H1 (cell line): ENCODE results near the gene HIP1. TPM values are rescaled to one million over a fixed set of nuclear protein-coding genes. Genes with fewer than 3 reads are reported as not detected.

Experiments used
- CTCF ChIA-PET: fragments of 300-600 bp; sonication (Branson Sonifier 250); formaldehyde crosslinking; loops from one replicate; lab custom pipeline; 2021; ENCODE audit not compliant: partially characterized antibody; lab: Charles Lee
- POLR2A ChIA-PET: fragments of 300-600 bp; sonication (Branson Sonifier 250); formaldehyde crosslinking; loops from one replicate; lab custom pipeline; 2021; ENCODE audit warnings: inconsistent platforms; ENCODE audit not compliant: partially characterized antibody; lab: Charles Lee
- DNase-seq, 2 experiments: peaks; one replicate each; pipeline versions ENCODE4 v3.0.0 to v3.0.0-alpha.2; 2010 to 2022; ENCODE audit warnings: low spot score in 2 of 2, low read depth in 1 of 2, mixed read lengths in 1 of 2
- FAIRE-seq: peaks from 2 replicates; lab custom pipeline; 2011; peaks lifted over from hg19 to GRCh38; lab: Jason Lieb, UNC
- H2AFZ ChIP-seq: 2 replicates; pipeline ENCODE4 v1.8.1; 2012; ENCODE audit warnings: low read length, inconsistent platforms
- H2AK5ac ChIP-seq: 2 replicates; pipeline ENCODE4 v1.6.1; 2013; ENCODE audit warnings: low read depth, low read length
- H2BK120ac ChIP-seq: replicated peaks from 2 replicates; pipeline ENCODE3; 2013; ENCODE audit warnings: low read depth, low read length, inconsistent platforms
- H2BK12ac ChIP-seq: 2 replicates; pipeline ENCODE4 v1.6.1; 2013; ENCODE audit warnings: low read depth, low read length
- H2BK15ac ChIP-seq: 2 replicates; pipeline ENCODE4 v1.6.1; 2013; ENCODE audit warnings: low read length
- H2BK20ac ChIP-seq: 2 replicates; pipeline ENCODE4 v1.6.1; 2013; ENCODE audit warnings: low read length
- H2BK5ac ChIP-seq: 2 replicates; pipeline ENCODE4 v1.6.1; 2013; ENCODE audit warnings: low read depth, low read length
- H3K14ac ChIP-seq: 2 replicates; pipeline ENCODE4 v1.6.1; 2013; ENCODE audit warnings: inconsistent platforms; ENCODE audit not compliant: insufficient read length
- H3K18ac ChIP-seq: 2 replicates; pipeline ENCODE4 v1.6.1; 2013; ENCODE audit warnings: low read length; ENCODE audit errors: extremely low read depth
- H3K23ac ChIP-seq: 2 replicates; pipeline ENCODE4 v1.6.1; 2013; ENCODE audit warnings: inconsistent platforms; ENCODE audit not compliant: insufficient read length
- H3K23me2 ChIP-seq: 2 replicates; pipeline ENCODE4 v1.6.1; 2013; ENCODE audit warnings: low read depth, low read length
- H3K27ac ChIP-seq: 2 replicates; pipeline ENCODE4 v1.6.1; 2011; ENCODE audit warnings: low read depth, low read length, inconsistent platforms
- H3K27me3 ChIP-seq, 4 experiments: replicated peaks in 1 of 4; 1 replicate in 1 of 4; 2 replicates in 3 of 4; pipeline versions ENCODE4 v1.6.1 to v1.8.1; 2011 to 2013; ENCODE audit warnings: low read length in 3 of 4, mild to moderate bottlenecking in 3 of 4, inconsistent platforms in 2 of 4, mixed read lengths in 2 of 4, moderate library complexity in 1 of 4; ENCODE audit not compliant: control insufficient read depth in 3 of 4, insufficient read depth in 3 of 4; ENCODE audit errors: extremely low read depth in 1 of 4
- H3K36me3 ChIP-seq, 4 experiments: 2 replicates each; pipeline versions ENCODE4 v1.6.1 to v1.8.1; 2011 to 2013; ENCODE audit warnings: mild to moderate bottlenecking in 4 of 4, low read length in 3 of 4, moderate library complexity in 2 of 4, control low read depth in 1 of 4, inconsistent platforms in 1 of 4; ENCODE audit not compliant: insufficient read depth in 4 of 4, control insufficient read depth in 2 of 4
- H3K4ac ChIP-seq: replicated peaks from 2 replicates; pipeline ENCODE3; 2013; ENCODE audit warnings: low read length, low read depth, mixed read lengths, inconsistent platforms; ENCODE audit not compliant: insufficient read length
- H3K4me1 ChIP-seq, 4 experiments: replicated peaks in 1 of 4; 1 replicate in 1 of 4; 2 replicates in 3 of 4; pipeline versions ENCODE4 v1.6.1 to v1.8.1; 2011 to 2013; ENCODE audit warnings: low read length in 3 of 4, inconsistent platforms in 2 of 4, mixed read lengths in 1 of 4; ENCODE audit not compliant: insufficient read depth in 4 of 4, control insufficient read depth in 3 of 4
- H3K4me2 ChIP-seq, 2 experiments: 2 replicates each; pipeline versions ENCODE4 v1.6.1 to v1.8.1; 2011 to 2013; ENCODE audit warnings: low read depth in 2 of 2, low read length in 2 of 2, control low read depth in 1 of 2, inconsistent platforms in 1 of 2, mild to moderate bottlenecking in 1 of 2; ENCODE audit not compliant: insufficient read depth in 1 of 2
- H3K4me3 ChIP-seq, 4 experiments: fragments of 200-600, 300-600 bp in 1 of 4; sonication (generic), shearing (Covaris generic), sonication (Bioruptor Twin) in 1 of 4; 2 replicates each; pipeline versions ENCODE4 v1.5.1 to v1.8.1; 2011 to 2016; ENCODE audit warnings: low read length in 4 of 4, low read depth in 3 of 4, control low read depth in 2 of 4, inconsistent platforms in 2 of 4, mild to moderate bottlenecking in 2 of 4, mixed read lengths in 1 of 4, moderate library complexity in 1 of 4; ENCODE audit not compliant: insufficient read depth in 2 of 4; ENCODE audit errors: extremely low read depth in 1 of 4
- H3K56ac ChIP-seq: replicated peaks from 2 replicates; pipeline ENCODE3; 2013; ENCODE audit warnings: low read depth, mild to moderate bottlenecking, mixed read lengths, low read length, inconsistent platforms; ENCODE audit not compliant: insufficient read length
- H3K79me1 ChIP-seq: 2 replicates; pipeline ENCODE4 v1.6.1; 2013; ENCODE audit warnings: low read depth, low read length, control low read depth
- H3K79me2 ChIP-seq, 2 experiments: 2 replicates each; pipeline versions ENCODE4 v1.6.1 to v1.8.1; 2012 to 2013; ENCODE audit warnings: low read length in 2 of 2, mild to moderate bottlenecking in 2 of 2, inconsistent platforms in 1 of 2; ENCODE audit not compliant: insufficient read depth in 2 of 2, control insufficient read depth in 1 of 2
- H3K9ac ChIP-seq, 4 experiments: replicated peaks in 1 of 4; 1 replicate in 1 of 4; 2 replicates in 3 of 4; pipeline versions ENCODE4 v1.6.1 to v1.8.1; 2011 to 2013; ENCODE audit warnings: low read depth in 3 of 4, low read length in 3 of 4, control low read depth in 2 of 4, mild to moderate bottlenecking in 2 of 4, moderate library complexity in 2 of 4, inconsistent platforms in 1 of 4; ENCODE audit errors: extremely low read depth in 1 of 4
- H3K9me3 ChIP-seq, 2 experiments: 2 replicates each; pipeline versions ENCODE4 v1.6.1 to v1.8.1; 2012 to 2013; ENCODE audit warnings: mild to moderate bottlenecking in 2 of 2, moderate library complexity in 2 of 2, control low read depth in 1 of 2, inconsistent platforms in 1 of 2, low read depth in 1 of 2, low read length in 1 of 2, mixed read lengths in 1 of 2; ENCODE audit not compliant: insufficient read depth in 2 of 2
- H4K20me1 ChIP-seq, 2 experiments: replicated peaks in 1 of 2; 2 replicates each; pipeline versions ENCODE3 to v1.8.1; 2011 to 2013; ENCODE audit warnings: inconsistent platforms in 2 of 2, low read length in 2 of 2, mild to moderate bottlenecking in 1 of 2; ENCODE audit not compliant: insufficient read depth in 2 of 2, control insufficient read depth in 1 of 2
- H4K5ac ChIP-seq: 2 replicates; pipeline ENCODE4 v1.6.1; 2013; ENCODE audit warnings: low read length, low read depth, mixed read lengths, inconsistent platforms; ENCODE audit not compliant: insufficient read length
- H4K8ac ChIP-seq: 2 replicates; pipeline ENCODE4 v1.8.0; 2013; ENCODE audit warnings: mild to moderate bottlenecking, moderate library complexity, low read length, inconsistent platforms; ENCODE audit not compliant: insufficient read depth; ENCODE audit errors: extremely low read depth
- H4K91ac ChIP-seq: replicated peaks from 2 replicates; pipeline ENCODE3; 2013; ENCODE audit warnings: low read length, mixed read lengths, inconsistent platforms; ENCODE audit not compliant: insufficient read length
- CHD1 ChIP-seq: IDR thresholded peaks from 2 replicates; pipeline ENCODE4 v1.6.1; 2012; ENCODE audit warnings: low read depth, low read length, improper control_type of control experiment
- CHD2 ChIP-seq: IDR thresholded peaks from 2 replicates; pipeline ENCODE4 v1.6.1; 2012; ENCODE audit warnings: low read length, improper control_type of control experiment
- HDAC2 ChIP-seq, 2 experiments: fragments of 300-600 bp in 1 of 2; sonication (generic) in 1 of 2; IDR thresholded peaks; 2 replicates each; pipeline ENCODE4 v1.6.1; 2011 to 2012; ENCODE audit warnings: low read depth in 2 of 2, low read length in 2 of 2, mild to moderate bottlenecking in 2 of 2, moderate library complexity in 2 of 2, borderline replicate concordance in 1 of 2, inconsistent platforms in 1 of 2
- KDM1A ChIP-seq: fragments of 200-600, 300-600 bp; sonication (generic); IDR thresholded peaks from 2 replicates; pipeline ENCODE4 v1.7.1; 2016; ENCODE audit warnings: mild to moderate bottlenecking, low read length, borderline replicate concordance
- TAF1 ChIP-seq: IDR thresholded peaks from 2 replicates; pipeline ENCODE4 v1.6.1; 2011; ENCODE audit warnings: mild to moderate bottlenecking, low read depth, low read length
- ZNF274 ChIP-seq: IDR thresholded peaks from 2 replicates; pipeline ENCODE4 v1.7.0; 2012; ENCODE audit warnings: low read length, borderline replicate concordance; ENCODE audit errors: extremely low read depth
- WGBS, 2 experiments: shearing (Covaris generic) in 1 of 2; methylation state at CpG; one replicate each; pipeline versions ENCODE4 v1.1.6 to v1.1.7; 2013 to 2015; ENCODE audit warnings: low lambda C conversion rate in 2 of 2, mixed read lengths in 2 of 2, inconsistent platforms in 1 of 2, low coverage in 1 of 2, missing lambda C conversion rate in 1 of 2; ENCODE audit not compliant: insufficient replicate concordance in 2 of 2, insufficient coverage in 1 of 2, insufficient read length in 1 of 2; ENCODE audit errors: extremely low coverage in 1 of 2, missing lambda C conversion rate in 1 of 2; 5-methylcytosine and 5-hydroxymethylcytosine counted together
- polyA plus RNA-seq, 7 experiments: library from polyadenylated mRNA; depleted of rRNA in 3 of 7; stranded (reverse) in 5 of 7; unstranded in 2 of 7; fragments of >200 nt in 5 of 7; fragments of 200-250 nt in 2 of 7; gene quantifications; 1 replicate in 5 of 7; 2 replicates in 1 of 7; 4 replicates in 1 of 7; pipeline versions ENCODE4 v1.2.1 to v1.2.3, GENCODE V29; 2011 to 2013; ENCODE audit warnings: missing spikeins in 2 of 7, mixed read lengths in 2 of 7
- total RNA-seq: library from RNA; stranded (reverse); fragmentation: NEBNext Ultra II Directional; extraction: Animal tissue kit (Norgen Biotek cat#: 25700); gene quantifications from 2 replicates; pipeline ENCODE4 v1.2.1, GENCODE V29; 2021
- TF ChIP-seq, protein P1 (sequence below): IDR thresholded peaks from 2 replicates; pipeline ENCODE4 v1.6.1; 2012; ENCODE audit warnings: inconsistent platforms

The HIP1 gene
- total and polyA plus RNA-seq, 2 of the 8 experiments (the other 6 are each of a cell fraction or from before 2014, with no cell fraction given): 51.8 to 108 TPM

DNA sequence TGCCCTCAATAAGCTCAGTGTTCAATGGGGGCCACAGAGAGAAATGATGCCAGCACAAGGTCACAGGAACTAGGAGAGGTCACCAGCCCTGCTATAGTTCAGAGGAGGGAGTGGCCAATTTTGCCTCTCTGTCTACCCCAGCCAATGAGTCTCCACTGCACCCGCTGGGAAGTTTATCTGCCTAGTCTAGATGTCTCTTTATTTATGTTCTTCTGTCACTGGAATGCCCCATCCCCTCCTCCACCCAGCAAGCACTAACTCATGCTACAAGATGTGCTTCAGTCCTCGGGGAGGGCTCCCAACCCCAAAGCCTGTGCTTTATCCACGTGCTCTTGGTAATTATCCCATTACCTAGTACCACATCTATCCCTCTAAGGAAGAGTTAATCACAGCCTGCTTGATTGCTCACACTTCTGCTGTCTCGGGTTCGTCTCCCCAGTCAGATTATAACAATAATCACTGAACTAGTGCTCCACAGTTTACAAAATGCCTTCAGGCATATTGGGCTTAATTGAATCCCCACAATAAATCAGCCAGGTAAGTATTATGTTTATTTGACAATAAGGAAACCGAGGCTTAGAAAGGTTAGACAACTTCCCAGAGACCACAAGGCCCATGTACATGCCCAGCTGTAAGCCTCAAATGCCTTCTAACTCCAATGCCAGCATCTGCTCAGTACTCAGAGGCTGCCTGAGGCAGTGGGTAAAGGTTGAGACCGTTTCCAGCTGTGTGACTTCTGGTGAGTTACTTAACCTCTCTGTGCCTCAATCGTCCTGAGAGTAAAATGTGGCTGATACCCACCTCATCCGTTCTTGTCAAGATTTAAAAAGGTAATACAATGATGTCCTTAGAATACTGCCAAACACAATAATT lies 3.9 kb downstream of the HIP1 start:
- Histone ChIP-seq H4K5ac (no peak overlapping the region), H4K20me1 (peaks cover 0 to 1% of the 10 kb centered on the region in 2 experiments), H3K56ac (no peak overlapping the region), H3K9me3 (no peaks in the 10 kb centered on the region), H4K91ac (no peak overlapping the region), H3K9ac (no peak overlapping the region), H2BK15ac (no peak overlapping the region), H3K14ac (no peak overlapping the region), H3K4ac (no peak overlapping the region), H3K18ac (no peak overlapping the region), H2BK120ac (no peak overlapping the region), H2BK5ac (no peak overlapping the region), H3K79me1 (peaks cover 2% of the 10 kb centered on the region; the same call in 1 of the 2 replicates), H2BK20ac (no peak overlapping the region), H3K27ac (no peak overlapping the region), H2BK12ac (no peak overlapping the region), H2AFZ (no peak overlapping the region), H4K8ac (no peak overlapping the region), H3K4me1 (peaks cover 0 to 8% (median 5%) of the 10 kb centered on the region in 4 experiments; a peak in 4 of 7 replicates), H3K4me3 (no peak overlapping the region), H3K23ac (no peak overlapping the region), H2AK5ac (no peak overlapping the region), H3K27me3 (peaks cover 0 to 5% (median 4%) of the 10 kb centered on the region in 4 experiments; a peak in 1 of 7 replicates), H3K79me2 (no peaks in the 10 kb centered on the region), H3K4me2 (no peak overlapping the region), H3K36me3 (no peaks in the 10 kb centered on the region), H3K23me2 (peaks cover 9% of the 10 kb centered on the region; the same call in 1 of the 2 replicates)
- ChIA-PET POLR2A (interaction anchor here (0.8 to 0.9 kb wide), 2 partner anchors 11 kb away, joined by 3 to 4 read pairs; no protein-coding TSS in a partner anchor), CTCF (interaction anchor here (0.7 to 1.2 kb wide), 2 partner anchors 28 to 85 kb away, joined by 3 to 4 read pairs; no protein-coding TSS in a partner anchor)
- TF ChIP-seq CHD1 (no peak), ZNF274 (no peak), KDM1A (peak; percentile 89), CHD2 (no peak), TAF1 (no peak), HDAC2 (IDR thresholded peaks at IDR 0.05; ENCODE audit: borderline replicate concordance in 1 of 2, low read depth in 2 of 2, low read length in 2 of 2) (peak in 1 of 2 experiments; percentile 89; a peak in 1 of 4 replicates)
- TF ChIP-seq, protein P1, sequence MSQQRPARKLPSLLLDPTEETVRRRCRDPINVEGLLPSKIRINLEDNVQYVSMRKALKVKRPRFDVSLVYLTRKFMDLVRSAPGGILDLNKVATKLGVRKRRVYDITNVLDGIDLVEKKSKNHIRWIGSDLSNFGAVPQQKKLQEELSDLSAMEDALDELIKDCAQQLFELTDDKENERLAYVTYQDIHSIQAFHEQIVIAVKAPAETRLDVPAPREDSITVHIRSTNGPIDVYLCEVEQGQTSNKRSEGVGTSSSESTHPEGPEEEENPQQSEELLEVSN: no peak
- no peak for DNase-seq
- FAIRE-seq: no peak
- WGBS, 2 experiments: 81% methylated on average over 9 of the region's 9 CpGs; no CpG with 5 or more reads in 1 of the 2 experiments
